GM23338 (cell line): ENCODE measurements around the gene POU5F1. TPM values are rescaled to one million over a fixed set of nuclear protein-coding genes. Genes with fewer than 3 reads are reported as not detected.
A peak's percentile ranks its signal among the peaks of the same experiment; 100 is the strongest.
"Not testable (repeated sequence)": the region's sequence is repeated elsewhere in the genome, so short reads cannot be mapped to it uniquely, and the experiment has no call there.

Experiments
- ATAC-seq: fragments of 200-7000 bp; cut with Tn5 transposase; 3 replicates; pipeline ENCODE4 v1.9.1; 2020
- DNase-seq: peaks from one replicate; pipeline ENCODE4 v3.0.0-alpha.2; 2015; ENCODE audit warnings: low spot score
- H2AFZ ChIP-seq: fragments of 200-600 bp; sonication (generic); 2 replicates; pipeline ENCODE4 v1.8.0; 2016; ENCODE audit warnings: antibody characterized with exemption, mild to moderate bottlenecking, moderate library complexity
- H3F3A ChIP-seq: fragments of 200-600 bp; sonication (generic); replicated peaks from 2 replicates; pipeline ENCODE4 v1.8.0; 2017; ENCODE audit warnings: antibody characterized with exemption, mixed run types, low read depth
- H3K27ac ChIP-seq: fragments of 200-600 bp; sonication (generic); 2 replicates; pipeline ENCODE4 v1.6.1; 2016; ENCODE audit warnings: low read depth
- H3K27me3 ChIP-seq: fragments of 200-600 bp; sonication (generic); 2 replicates; pipeline ENCODE4 v1.8.0; 2016; ENCODE audit warnings: mild to moderate bottlenecking, mixed run types, moderate library complexity; ENCODE audit not compliant: insufficient read depth
- H3K36me3 ChIP-seq: fragments of 200-600 bp; sonication (generic); 2 replicates; pipeline ENCODE4 v1.8.0; 2016; ENCODE audit warnings: mild to moderate bottlenecking; ENCODE audit not compliant: insufficient read depth
- H3K4me1 ChIP-seq: fragments of 200-600 bp; sonication (generic); 2 replicates; pipeline ENCODE4 v1.8.0; 2016; ENCODE audit warnings: mild to moderate bottlenecking, moderate library complexity; ENCODE audit not compliant: insufficient read depth
- H3K4me2 ChIP-seq: fragments of 200-600 bp; sonication (generic); 2 replicates; pipeline ENCODE4 v1.7.1; 2017; ENCODE audit warnings: mixed run types
- H3K4me3 ChIP-seq: fragments of 200-600 bp; sonication (generic); 2 replicates; pipeline ENCODE4 v1.6.1; 2016; ENCODE audit warnings: mixed run types
- H3K79me2 ChIP-seq: fragments of 200-600 bp; sonication (generic); replicated peaks from 2 replicates; pipeline ENCODE4 v1.8.0; 2017; ENCODE audit warnings: mild to moderate bottlenecking; ENCODE audit not compliant: insufficient read depth
- H3K9me2 ChIP-seq: fragments of 200-600 bp; sonication (generic); 2 replicates; pipeline ENCODE4 v1.8.0; 2017; ENCODE audit not compliant: insufficient read depth
- H4K20me1 ChIP-seq: fragments of 200-600 bp; sonication (generic); replicated peaks from 2 replicates; pipeline ENCODE4 v1.8.0; 2017; ENCODE audit warnings: mild to moderate bottlenecking; ENCODE audit not compliant: insufficient read depth
- H3K27ac Mint-ChIP-seq: 2 replicates; pipeline ENCODE4 v1.8.0; 2020; ENCODE audit warnings: inconsistent platforms, mild to moderate bottlenecking, moderate library complexity, mixed read lengths
- H3K27me3 Mint-ChIP-seq: 3 replicates; pipeline ENCODE4 v1.8.0; 2022; ENCODE audit warnings: low read depth, mild to moderate bottlenecking, moderate library complexity, mixed read lengths, inconsistent platforms; ENCODE audit not compliant: insufficient read depth, poor library complexity
- H3K36me3 Mint-ChIP-seq: 3 replicates; pipeline ENCODE4 v1.8.0; 2021; ENCODE audit warnings: low read depth, mild to moderate bottlenecking, inconsistent platforms, moderate library complexity, mixed read lengths
- H3K4me1 Mint-ChIP-seq: 3 replicates; pipeline ENCODE4 v1.8.0; 2020; ENCODE audit warnings: mild to moderate bottlenecking, inconsistent platforms, mixed read lengths
- H3K4me3 Mint-ChIP-seq: 3 replicates; pipeline ENCODE4 v1.8.0; 2021; ENCODE audit warnings: moderate library complexity, mild to moderate bottlenecking, inconsistent platforms, mixed read lengths
- H3K9me3 Mint-ChIP-seq: 3 replicates; pipeline ENCODE4 v1.8.0; 2020; ENCODE audit warnings: moderate library complexity, mild to moderate bottlenecking, inconsistent platforms, mixed read lengths
- CREB1 ChIP-seq: fragments of 250-450 bp; sonication (Bioruptor Pico); IDR thresholded peaks from 2 replicates; pipeline ENCODE4 v1.5.0; 2020; ENCODE audit warnings: low read depth, mild to moderate bottlenecking, moderate library complexity
- CTCF ChIP-seq, 2 experiments: fragments of 200-600 bp in 1 of 2; sonication (generic) in 1 of 2; conservative IDR thresholded peaks; 2 replicates each; pipeline versions ENCODE4 v1.5.1 to v1.6.1; 2016 to 2017; ENCODE audit warnings: antibody characterized with exemption in 2 of 2, low read depth in 2 of 2, mild to moderate bottlenecking in 2 of 2, moderate library complexity in 1 of 2
- EZH2 ChIP-seq: fragments of 200-600 bp; sonication (generic); IDR thresholded peaks from one replicate; pipeline ENCODE4 v1.8.0; 2017; ENCODE audit warnings: antibody characterized with exemption, mild to moderate bottlenecking, low read depth; ENCODE audit not compliant: unreplicated experiment
- ZNF462 ChIP-seq: fragments of 250-450 bp; sonication (Bioruptor Pico); IDR thresholded peaks from 2 replicates; pipeline ENCODE4 v1.5.0; 2020; ENCODE audit warnings: mild to moderate bottlenecking, moderate library complexity
- polyA plus RNA-seq: library from polyadenylated mRNA; unstranded; fragments of >200 nt; fragmentation: Nextera tagmentation; extraction: Ambion mirVana; gene quantifications from 2 replicates; pipeline ENCODE4 v1.2.1, GENCODE V29; 2016
- total RNA-seq: library from RNA; depleted of rRNA; stranded (reverse); fragments of >200 nt; shearing (Covaris generic); gene quantifications from 2 replicates; pipeline ENCODE4 v1.2.3, GENCODE V29; 2014

POU5F1 gene
- total and polyA plus RNA-seq, 2 experiments from 2014 or later = 1,839 to 3,419 TPM

GRCh38 chr6:31193206-31193605, 22.7 kb upstream of the POU5F1 start:
- H3K27ac ChIP-seq = no peak overlapping the region
- no peaks in the 10 kb centered on the region; the same call in 1 of the 2 replicates for H3F3A ChIP-seq
- Mint-ChIP-seq H3K4me3 (no peak overlapping the region), H3K27ac (no peak overlapping the region), H3K4me1 (peaks cover 11% of the 10 kb centered on the region), H3K36me3 (peaks cover 26% of the 10 kb centered on the region), H3K9me3 (peaks cover 22% of the 10 kb centered on the region), H3K27me3 (peaks cover 33% of the 10 kb centered on the region)
- no peaks in the 10 kb centered on the region for H3K27me3 ChIP-seq
- TF ChIP-seq CTCF (conservative IDR thresholded peaks at IDR 0.05; ENCODE audit: low read depth in 2 of 2) = peak; percentile 50 to 74
- TF ChIP-seq CREB1 (CRISPR knock-in tag) = no peak
- no peaks in the 10 kb centered on the region for H3K9me2 ChIP-seq
- no peaks in the 10 kb centered on the region for H3K79me2 ChIP-seq
- 0 out of 2 replicates have a peak, but pooled peaks cover 7% of the 10 kb centered on the region for H3K4me1 ChIP-seq
- no peak overlapping the region for H3K4me2 ChIP-seq
- no peak overlapping the region for H2AFZ ChIP-seq
- ATAC-seq (peak; percentile 39), DNase-seq (peak; percentile 65)
- no peaks in the 10 kb centered on the region for H4K20me1 ChIP-seq
- no peaks in the 10 kb centered on the region for H3K36me3 ChIP-seq
- no peak overlapping the region for H3K4me3 ChIP-seq

GRCh38 chr6:31192431-31193105, 22.1 kb upstream of the POU5F1 start:
- Mint-ChIP-seq H3K4me1 (peaks cover 11% of the 10 kb centered on the region), H3K36me3 (peaks cover 26% of the 10 kb centered on the region), H3K27me3 (peaks cover 27% of the 10 kb centered on the region), H3K9me3 (peaks cover 22% of the 10 kb centered on the region)
- H3K4me3 Mint-ChIP-seq, H4K20me1 ChIP-seq, H3K4me2 ChIP-seq, H3F3A ChIP-seq, H3K4me3 ChIP-seq, H3K27ac ChIP-seq, H3K36me3 ChIP-seq, H3K27ac Mint-ChIP-seq, H2AFZ ChIP-seq, H3K27me3 ChIP-seq, H3K79me2 ChIP-seq, H3K9me2 ChIP-seq: not testable (repeated sequence)
- peak; percentile 71 for ATAC-seq
- TF ChIP-seq CTCF (conservative IDR thresholded peaks at IDR 0.05; ENCODE audit: low read depth in 2 of 2) (peak; percentile 95 to 97), CREB1 (CRISPR knock-in tag) (0 out of 2 replicates have a peak, but pooled peaks have one; percentile 3)
- peaks cover 10% of the 10 kb centered on the region; the same call in 1 of the 2 replicates for H3K4me1 ChIP-seq
- peak; percentile 94 for DNase-seq

GRCh38 chr6:31190488-31190887, 20.0 kb upstream of the POU5F1 start:
- Histone ChIP-seq H3K27ac (no peak overlapping the region), H3K36me3 (no peaks in the 10 kb centered on the region), H3K9me2 (no peaks in the 10 kb centered on the region), H3K4me2 (no peak overlapping the region), H3K79me2 (no peaks in the 10 kb centered on the region; the same call in 1 of the 2 replicates), H4K20me1 (no peaks in the 10 kb centered on the region), H3F3A (no peaks in the 10 kb centered on the region), H2AFZ (no peak overlapping the region), H3K4me3 (no peak overlapping the region), H3K4me1 (peaks cover 21% of the 10 kb centered on the region; the same call in 1 of the 2 replicates), H3K27me3 (no peaks in the 10 kb centered on the region)
- H3K27me3 Mint-ChIP-seq = peaks cover 14% of the 10 kb centered on the region
- H3K4me3 Mint-ChIP-seq = no peak overlapping the region
- peaks cover 15% of the 10 kb centered on the region; the same call in 2 of the 3 replicates for H3K36me3 Mint-ChIP-seq
- H3K4me1 Mint-ChIP-seq = peaks cover 19% of the 10 kb centered on the region
- peaks cover 13% of the 10 kb centered on the region; the same call in 2 of the 3 replicates for H3K9me3 Mint-ChIP-seq
- H3K27ac Mint-ChIP-seq = no peak overlapping the region
- ATAC-seq = peak; percentile 12; the same call in 1 of the 3 replicates
- no peak for DNase-seq
- TF ChIP-seq ZNF462 (CRISPR knock-in tag) (no peak), EZH2 (no peak)
